DND-41 (cell line): ENCODE data around the gene FAM78A.

ENCODE experiments used
- CTCF ChIP-seq: IDR thresholded peaks from 2 replicates; pipeline ENCODE4 v1.5.1; 2012; ENCODE audit warnings: borderline replicate concordance, low read length, moderate library complexity, mild to moderate bottlenecking; ENCODE audit not compliant: poor library complexity, severe bottlenecking; ENCODE audit errors: extremely low read depth
- EZH2 ChIP-seq: IDR thresholded peaks from 3 replicates; pipeline ENCODE4 v1.6.1; 2012; ENCODE audit warnings: borderline replicate concordance, low read depth, mild to moderate bottlenecking, moderate library complexity, low read length, inconsistent platforms; ENCODE audit not compliant: severe bottlenecking

GRCh38 chr9:131302244-131303075 lies 26.1 kb upstream of the FAM78A start:
- TF ChIP-seq CTCF = no peak
- no peak for TF ChIP-seq EZH2
